ENCODE data around the gene POU2F1.

Gene POU2F1

DNA sequence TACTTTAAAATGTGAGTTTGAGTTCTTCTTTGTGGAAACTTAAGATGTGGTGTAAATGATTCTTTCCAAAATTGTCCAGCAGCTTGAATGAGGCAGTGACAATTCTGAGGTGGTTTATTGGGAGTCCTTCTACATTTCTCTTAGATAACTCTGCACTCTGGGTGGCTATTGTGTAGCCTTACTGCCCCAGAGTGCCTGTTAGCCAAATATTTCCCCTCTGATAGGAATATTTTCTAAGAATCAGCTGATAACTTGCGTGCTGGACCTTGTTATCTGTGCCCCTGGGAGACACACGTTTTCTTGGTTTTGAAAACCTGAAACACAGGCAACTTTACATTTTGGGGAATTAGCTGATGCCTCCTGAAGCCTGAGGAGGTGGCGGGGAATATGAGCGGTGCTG lies 206.0 kb downstream of the POU2F1 start:
- Histone ChIP-seq H3K9me3 (ENCODE audit: control insufficient read depth, insufficient read depth, low read depth, low read length) (no peaks in the 10 kb centered on the region), H3K4me3 (ENCODE audit: low read depth, low read length) (no peak overlapping the region), H3K36me3 (ENCODE audit: control insufficient read depth in 2 of 2, insufficient read depth in 1 of 2, low read length in 2 of 2) (no peaks in the 10 kb centered on the region), H3K27ac (ENCODE audit: extremely low read depth, low read depth, low read length) (no peak overlapping the region), H3K4me1 (ENCODE audit: control insufficient read depth, insufficient read depth, low read length) (no peaks in the 10 kb centered on the region)
- CTCF ChIA-PET = interaction anchor here (1.0 kb wide), 1 partner anchor 8 kb away, joined by 3 read pairs; no protein-coding TSS in a partner anchor
- POLR2A ChIA-PET = no interaction called here
- TF ChIP-seq ZNF624 (tag by site-specific recombination; IDR thresholded peaks at IDR 0.05) (no peak), SP3 (tag by site-specific recombination; IDR thresholded peaks at IDR 0.05) (no peak), ZNF239 (tag by site-specific recombination; IDR thresholded peaks at IDR 0.05) (no peak), ZNF140 (tag by site-specific recombination; IDR thresholded peaks at IDR 0.05) (no peak), ZBTB48 (tag by site-specific recombination; IDR thresholded peaks at IDR 0.05) (no peak), ZNF704 (tag by site-specific recombination; IDR thresholded peaks at IDR 0.05) (no peak), ZNF560 (tag by site-specific recombination; IDR thresholded peaks at IDR 0.05; ENCODE audit: borderline replicate concordance) (no peak), ZNF600 (tag by site-specific recombination; IDR thresholded peaks at IDR 0.05) (no peak)

DNA sequence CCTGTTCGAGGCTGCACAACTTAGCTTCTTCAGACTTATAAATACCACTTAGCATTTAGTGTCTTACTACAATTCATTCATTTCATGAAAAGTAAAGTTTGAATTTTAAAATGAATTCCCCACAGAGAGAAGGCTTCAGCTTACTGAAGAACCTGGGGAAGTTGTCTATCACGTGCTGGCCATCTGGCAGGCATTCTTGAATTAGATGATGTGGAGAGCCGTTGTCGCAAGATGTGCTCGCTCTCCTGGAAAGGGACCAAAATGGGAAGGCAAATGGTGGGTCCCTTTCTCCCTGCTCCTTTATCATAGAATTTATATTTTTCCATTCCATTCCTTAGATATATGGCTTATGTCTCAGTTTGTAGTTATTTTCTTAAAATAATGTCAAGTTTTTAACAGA lies 207.2 kb downstream of the POU2F1 start:
- H3K9me3 ChIP-seq (ENCODE audit: control insufficient read depth, insufficient read depth, low read depth, low read length) = no peaks in the 10 kb centered on the region
- CTCF ChIA-PET = interaction anchor here (1.2 to 1.6 kb wide), 2 partner anchors 160 to 369 kb away, joined by 3 to 6 read pairs; no protein-coding TSS in a partner anchor
- TF ChIP-seq ZNF768 (tag by site-specific recombination; IDR thresholded peaks at IDR 0.05) (no peak), YY1 (tag by site-specific recombination; IDR thresholded peaks at IDR 0.05) (no peak), ZNF792 (tag by site-specific recombination; IDR thresholded peaks at IDR 0.05) (no peak), OSR2 (tag by site-specific recombination; IDR thresholded peaks at IDR 0.05) (no peak), ZNF747 (tag by site-specific recombination; IDR thresholded peaks at IDR 0.05) (no peak), ZNF701 (tag by site-specific recombination; IDR thresholded peaks at IDR 0.05) (no peak), YY2 (tag by site-specific recombination; IDR thresholded peaks at IDR 0.05) (no peak), ZNF114 (tag by site-specific recombination; IDR thresholded peaks at IDR 0.05) (no peak), ZNF223 (tag by site-specific recombination; IDR thresholded peaks at IDR 0.05) (no peak), ZNF837 (tag by site-specific recombination; IDR thresholded peaks at IDR 0.05) (no peak), BCL11A (tag by site-specific recombination; IDR thresholded peaks at IDR 0.05; ENCODE audit: low read depth) (no peak), ZNF585B (tag by site-specific recombination; IDR thresholded peaks at IDR 0.05) (no peak), ZNF558 (tag by site-specific recombination; IDR thresholded peaks at IDR 0.05) (no peak), ZNF777 (tag by site-specific recombination; IDR thresholded peaks at IDR 0.05; ENCODE audit: borderline replicate concordance) (no peak), ZSCAN30 (tag by site-specific recombination; IDR thresholded peaks at IDR 0.05) (no peak), ZNF155 (tag by site-specific recombination; IDR thresholded peaks at IDR 0.05) (no peak), ZNF221 (tag by site-specific recombination; IDR thresholded peaks at IDR 0.05; ENCODE audit: borderline replicate concordance) (no peak), ZNF521 (tag by site-specific recombination; IDR thresholded peaks at IDR 0.05) (no peak)
- H3K27ac ChIP-seq (ENCODE audit: extremely low read depth, low read depth, low read length) = no peak overlapping the region
- H3K4me1 ChIP-seq (ENCODE audit: control insufficient read depth, insufficient read depth, low read length) = no peaks in the 10 kb centered on the region
- H3K4me3 ChIP-seq (ENCODE audit: low read depth, low read length) = no peak overlapping the region
- POLR2A ChIA-PET = no interaction called here
- no peaks in the 10 kb centered on the region for H3K36me3 ChIP-seq (ENCODE audit: control insufficient read depth in 2 of 2, insufficient read depth in 1 of 2, low read length in 2 of 2)

DNA sequence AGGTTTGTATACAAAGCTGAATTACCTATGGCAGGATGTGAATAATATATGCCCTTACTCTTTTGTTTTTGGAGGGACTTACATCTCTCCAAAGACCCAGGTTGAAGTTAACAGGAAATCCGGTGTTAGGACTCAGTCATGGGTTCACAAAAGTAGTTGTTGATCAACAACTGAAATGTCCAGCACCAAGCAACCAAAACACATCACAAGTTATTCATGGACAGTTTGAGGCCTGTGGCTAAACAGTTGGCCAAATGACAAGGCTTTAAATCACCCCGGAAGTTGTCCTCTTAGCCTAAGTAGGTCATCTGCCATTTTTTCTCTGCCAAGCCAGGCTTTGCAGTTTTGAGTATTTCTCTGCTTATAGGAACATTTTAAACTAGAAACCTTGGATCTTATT lies 207.7 kb downstream of the POU2F1 start:
- ChIA-PET POLR2A (no interaction called here), CTCF (interaction anchor here (0.6 to 1.6 kb wide), 4 partner anchors 105 to 369 kb away, joined by 3 to 6 read pairs (median 3); no protein-coding TSS in a partner anchor)
- H3K27ac ChIP-seq (ENCODE audit: extremely low read depth, low read depth, low read length) = no peak overlapping the region
- H3K4me1 ChIP-seq (ENCODE audit: control insufficient read depth, insufficient read depth, low read length) = no peaks in the 10 kb centered on the region
- no peaks in the 10 kb centered on the region for H3K36me3 ChIP-seq (ENCODE audit: control insufficient read depth in 2 of 2, insufficient read depth in 1 of 2, low read length in 2 of 2)
- no peaks in the 10 kb centered on the region for H3K9me3 ChIP-seq (ENCODE audit: control insufficient read depth, insufficient read depth, low read depth, low read length)
- H3K4me3 ChIP-seq (ENCODE audit: low read depth, low read length) = no peak overlapping the region
- no peak for TF ChIP-seq REPIN1 (tag by site-specific recombination; IDR thresholded peaks at IDR 0.05; ENCODE audit: low read depth)
- TF ChIP-seq ZNF518A (tag by site-specific recombination; conservative IDR thresholded peaks at IDR 0.05; ENCODE audit: low read depth) = no peak
- TF ChIP-seq, protein P1, sequence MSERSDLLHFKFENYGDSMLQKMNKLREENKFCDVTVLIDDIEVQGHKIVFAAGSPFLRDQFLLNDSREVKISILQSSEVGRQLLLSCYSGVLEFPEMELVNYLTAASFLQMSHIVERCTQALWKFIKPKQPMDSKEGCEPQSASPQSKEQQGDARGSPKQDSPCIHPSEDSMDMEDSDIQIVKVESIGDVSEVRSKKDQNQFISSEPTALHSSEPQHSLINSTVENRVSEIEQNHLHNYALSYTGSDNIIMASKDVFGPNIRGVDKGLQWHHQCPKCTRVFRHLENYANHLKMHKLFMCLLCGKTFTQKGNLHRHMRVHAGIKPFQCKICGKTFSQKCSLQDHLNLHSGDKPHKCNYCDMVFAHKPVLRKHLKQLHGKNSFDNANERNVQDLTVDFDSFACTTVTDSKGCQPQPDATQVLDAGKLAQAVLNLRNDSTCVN (tag by site-specific recombination; optimal IDR thresholded peaks at IDR 0.05) = no peak
- no peak for TF ChIP-seq BCL11A (tag by site-specific recombination; IDR thresholded peaks at IDR 0.05; ENCODE audit: low read depth)

Measured in HEK293 (cell line).